ENCODE results near the gene CDC42EP2. TPM values are rescaled to one million over a fixed set of nuclear protein-coding genes. Genes with fewer than 3 reads are reported as not detected.

The CDC42EP2 gene
- total RNA-seq, 2 experiments from 2014 or later = 0.18 to 0.54 TPM

- H3K9me3 Mint-ChIP-seq = no peaks in the 10 kb centered on the region
- H3K4me1 Mint-ChIP-seq = peaks cover 10% of the 10 kb centered on the region
- no peaks in the 10 kb centered on the region for H3K27me3 Mint-ChIP-seq
- no peaks in the 10 kb centered on the region for H3K36me3 Mint-ChIP-seq
- DNase-seq = peak; percentile 45
- H3K27ac Mint-ChIP-seq = peak overlapping the region; percentile 67
- peak overlapping the region; percentile 89 for H3K4me3 Mint-ChIP-seq
Measured at GRCh38 chr11:65355013-65355775, 40.5 kb downstream of the CDC42EP2 start.

DNA sequence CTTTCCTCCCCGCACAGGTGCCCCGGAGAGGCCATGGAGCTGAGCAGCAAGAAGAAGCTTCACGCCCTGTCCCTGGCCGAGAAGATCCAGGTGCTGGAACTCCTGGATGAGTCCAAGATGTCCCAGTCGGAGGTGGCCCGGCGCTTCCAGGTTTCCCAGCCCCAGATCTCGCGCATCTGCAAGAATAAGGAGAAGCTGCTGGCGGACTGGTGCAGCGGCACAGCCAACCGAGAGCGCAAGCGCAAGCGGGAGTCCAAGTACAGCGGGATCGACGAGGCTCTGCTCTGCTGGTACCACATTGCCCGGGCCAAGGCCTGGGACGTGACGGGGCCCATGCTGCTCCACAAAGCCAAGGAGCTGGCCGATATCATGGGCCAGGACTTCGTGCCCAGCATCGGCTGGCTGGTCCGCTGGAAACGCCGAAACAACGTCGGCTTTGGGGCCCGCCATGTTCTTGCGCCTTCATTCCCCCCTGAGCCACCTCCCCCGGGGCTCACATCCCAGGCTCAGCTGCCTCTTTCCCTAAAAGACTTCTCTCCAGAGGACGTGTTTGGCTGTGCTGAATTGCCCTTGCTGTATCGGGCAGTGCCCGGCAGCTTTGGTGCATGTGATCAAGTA is 41.2 kb downstream of the CDC42EP2 start:
- H3K27ac Mint-ChIP-seq = no peak overlapping the region
- no peak for DNase-seq
- no peaks in the 10 kb centered on the region for H3K36me3 Mint-ChIP-seq
- peaks cover 10% of the 10 kb centered on the region for H3K4me1 Mint-ChIP-seq
- peak overlapping the region; percentile 89 for H3K4me3 Mint-ChIP-seq
- no peaks in the 10 kb centered on the region for H3K27me3 Mint-ChIP-seq
- H3K9me3 Mint-ChIP-seq = no peaks in the 10 kb centered on the region

DNA sequence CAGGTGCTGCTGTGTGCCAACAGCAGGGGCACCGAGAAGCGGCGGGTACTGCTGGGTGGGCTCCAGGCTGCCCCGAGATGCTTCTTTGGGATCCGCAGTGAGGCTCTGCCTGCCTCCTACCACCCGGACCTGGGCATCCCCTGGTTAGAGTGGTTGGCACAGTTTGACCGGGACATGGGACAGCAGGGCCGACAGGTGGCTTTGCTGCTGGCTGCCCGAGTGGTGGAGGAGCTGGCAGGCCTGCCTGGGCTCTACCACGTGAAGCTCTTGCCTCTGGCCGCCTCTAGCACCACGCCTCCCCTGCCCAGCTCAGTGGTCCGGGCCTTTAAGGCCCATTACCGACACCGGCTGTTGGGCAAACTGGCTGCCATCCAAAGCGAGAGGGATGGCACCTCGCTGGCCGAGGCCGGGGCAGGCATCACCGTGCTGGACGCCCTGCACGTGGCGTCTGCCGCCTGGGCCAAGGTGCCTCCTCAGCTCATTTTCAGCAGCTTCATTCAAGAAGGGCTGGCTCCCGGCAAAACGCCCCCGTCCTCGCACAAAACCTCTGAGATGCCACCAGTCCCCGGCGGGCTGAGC is 41.8 kb downstream of the CDC42EP2 start:
- Mint-ChIP-seq H3K27ac (no peak overlapping the region), H3K4me1 (peaks cover 10% of the 10 kb centered on the region), H3K36me3 (no peaks in the 10 kb centered on the region), H3K4me3 (no peak overlapping the region), H3K9me3 (no peaks in the 10 kb centered on the region), H3K27me3 (no peaks in the 10 kb centered on the region)
- DNase-seq = no peak

GRCh38 chr11:65357856-65358356 is 43.2 kb downstream of the CDC42EP2 start:
- Mint-ChIP-seq H3K4me3 (no peak overlapping the region), H3K4me1 (peaks cover 12% of the 10 kb centered on the region), H3K9me3 (no peaks in the 10 kb centered on the region), H3K36me3 (no peaks in the 10 kb centered on the region), H3K27me3 (no peaks in the 10 kb centered on the region), H3K27ac (no peak overlapping the region)
- DNase-seq = no peak

DNA sequence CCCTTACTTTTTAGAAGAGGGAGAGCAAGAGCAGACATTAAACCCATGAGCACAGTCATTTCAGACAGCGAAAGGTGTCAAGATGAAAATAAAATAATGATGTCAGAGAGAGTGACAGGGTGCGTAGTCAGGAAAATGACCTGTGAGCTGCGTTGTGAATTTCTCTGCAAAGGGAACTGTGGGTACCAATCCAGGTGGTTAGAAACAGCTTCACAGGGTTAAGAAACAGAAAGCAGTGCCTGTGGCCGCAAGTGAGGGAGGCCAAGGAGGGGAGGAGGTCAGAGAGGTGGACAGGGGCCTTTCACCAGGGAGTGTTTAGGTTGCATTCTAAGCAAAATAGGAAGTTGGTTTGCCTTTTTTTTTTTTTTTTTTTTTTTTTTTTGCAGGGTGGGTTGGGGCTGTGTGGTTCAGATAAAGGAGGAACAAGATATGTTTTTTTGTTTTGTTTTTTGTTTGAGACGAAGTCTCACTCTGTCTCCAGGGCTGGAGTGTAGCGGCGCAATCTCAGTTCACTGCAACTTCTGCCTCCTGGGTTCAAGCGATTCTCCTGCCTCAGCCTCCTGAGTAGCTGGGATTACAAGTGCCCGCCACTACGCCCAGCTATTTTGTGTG is 47.8 kb downstream of the CDC42EP2 start:
- H3K9me3 Mint-ChIP-seq = no peaks in the 10 kb centered on the region
- H3K27ac Mint-ChIP-seq = no peak overlapping the region

DNA sequence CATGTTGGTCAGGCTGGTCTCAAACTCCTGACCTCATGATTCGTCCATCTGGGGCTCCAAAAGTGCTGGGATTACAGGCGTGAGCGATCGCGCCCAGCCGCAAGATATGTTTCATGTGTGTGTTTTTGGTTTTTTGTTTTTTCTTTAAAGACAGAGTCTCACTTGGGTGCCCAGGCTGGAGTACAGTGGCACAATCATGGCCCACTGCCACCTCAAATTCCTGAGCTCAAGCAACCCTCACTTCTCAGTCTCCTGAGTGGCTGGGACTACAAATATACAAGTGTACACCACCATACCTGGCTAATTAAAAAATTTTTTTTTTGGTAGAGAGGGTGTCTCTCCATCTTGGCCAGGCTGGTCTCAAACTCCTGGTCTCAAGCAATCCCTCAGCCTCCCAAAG is 48.3 kb downstream of the CDC42EP2 start:
- Mint-ChIP-seq H3K9me3 (no peaks in the 10 kb centered on the region), H3K36me3 (no peaks in the 10 kb centered on the region), H3K27ac (no peak overlapping the region), H3K27me3 (no peaks in the 10 kb centered on the region), H3K4me1 (peaks cover 6% of the 10 kb centered on the region), H3K4me3 (no peak overlapping the region)
- DNase-seq = no peak

More for the DNA sequence above, 47.8 kb downstream of the CDC42EP2 start:
- no peaks in the 10 kb centered on the region for H3K27me3 Mint-ChIP-seq
- no peak overlapping the region for H3K4me3 Mint-ChIP-seq
- H3K36me3 Mint-ChIP-seq = no peaks in the 10 kb centered on the region
- peaks cover 6% of the 10 kb centered on the region for H3K4me1 Mint-ChIP-seq
- DNase-seq = no peak

GRCh38 chr11:65363770-65364169 is 49.1 kb downstream of the CDC42EP2 start:
- no peak overlapping the region for H3K4me3 Mint-ChIP-seq
- no peaks in the 10 kb centered on the region for H3K36me3 Mint-ChIP-seq
- H3K27me3 Mint-ChIP-seq = no peaks in the 10 kb centered on the region
- peaks cover 6% of the 10 kb centered on the region for H3K4me1 Mint-ChIP-seq
- no peaks in the 10 kb centered on the region for H3K9me3 Mint-ChIP-seq
- no peak overlapping the region for H3K27ac Mint-ChIP-seq
- no peak for DNase-seq

DNA sequence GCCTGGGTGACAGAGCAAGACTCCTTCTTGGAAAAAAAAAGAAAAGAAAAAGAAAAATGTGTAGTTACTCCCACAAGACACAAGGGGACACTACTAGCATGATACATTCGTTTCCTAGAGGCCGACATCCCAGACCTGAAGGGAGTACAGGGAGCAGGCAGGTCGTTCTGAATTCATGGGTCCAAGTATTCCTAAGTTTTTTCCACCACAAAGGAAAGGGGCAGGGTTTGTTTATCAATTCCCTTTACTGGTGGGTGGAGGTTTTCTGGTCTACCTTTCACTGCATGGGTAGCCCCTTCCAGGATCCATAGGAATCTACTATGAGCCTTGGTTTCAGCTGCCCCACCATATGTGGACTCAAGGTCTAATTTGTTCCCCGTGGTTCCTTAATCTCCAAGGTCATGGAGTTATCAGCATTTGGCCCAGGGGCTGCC is 51.7 kb downstream of the CDC42EP2 start:
- Mint-ChIP-seq H3K27me3 (no peaks in the 10 kb centered on the region), H3K27ac (no peak overlapping the region), H3K4me1 (peaks cover 6% of the 10 kb centered on the region), H3K4me3 (no peak overlapping the region), H3K9me3 (no peaks in the 10 kb centered on the region), H3K36me3 (no peaks in the 10 kb centered on the region)
- no peak for DNase-seq

- Mint-ChIP-seq H3K9me3 (no peaks in the 10 kb centered on the region), H3K4me1 (peaks cover 4% of the 10 kb centered on the region), H3K4me3 (no peak overlapping the region), H3K36me3 (no peaks in the 10 kb centered on the region), H3K27me3 (no peaks in the 10 kb centered on the region), H3K27ac (no peak overlapping the region)
- no peak for DNase-seq
Measured at GRCh38 chr11:65370659-65371049, 56.0 kb downstream of the CDC42EP2 start.

Other genes with a start within 250 kb of the CDC42EP2 start
- gene CDCA5, start 230.8 kb upstream of the CDC42EP2 start, total RNA-seq = 100 to 1,000 TPM; 130 to 134 TPM
- 10 to 100 TPM; 25.2 to 27.4 TPM for gene ZFPL1, start 230.6 kb upstream of the CDC42EP2 start, total RNA-seq
- gene VPS51, start 218.7 kb upstream of the CDC42EP2 start, total RNA-seq = 100 to 1,000 TPM in 1 of 2 experiments, 10 to 100 TPM in 1; 88.0 to 108 TPM
- 10 to 100 TPM; 12.3 to 14.7 TPM for gene TM7SF2, start 203.0 kb upstream of the CDC42EP2 start, total RNA-seq
- 10 to 100 TPM; 14.9 to 15.1 TPM for gene ZNHIT2, start 197.2 kb upstream of the CDC42EP2 start, total RNA-seq
- gene FAU, start 192.7 kb upstream of the CDC42EP2 start, total RNA-seq = 1,000 to 10,000 TPM; 1,087 to 1,097 TPM
- gene MRPL49, start 192.5 kb upstream of the CDC42EP2 start, total RNA-seq = 100 to 1,000 TPM in 1 of 2 experiments, 10 to 100 TPM in 1; 99.9 to 100 TPM
- gene SYVN1, start 180.3 kb upstream of the CDC42EP2 start, total RNA-seq = 10 to 100 TPM; 27.5 to 29.3 TPM
- not detected for gene SPDYC, start 144.6 kb upstream of the CDC42EP2 start, total RNA-seq
- 10 to 100 TPM; 57.9 to 66.7 TPM for gene CAPN1, start 132.9 kb upstream of the CDC42EP2 start, total RNA-seq
- 10 to 100 TPM; 73.8 to 74.5 TPM for gene POLA2, start 52.9 kb upstream of the CDC42EP2 start, total RNA-seq
- gene DPF2, start 19.0 kb downstream of the CDC42EP2 start, total RNA-seq = 10 to 100 TPM; 50.5 to 54.9 TPM
- under 1 TPM; 0.49 to 0.54 TPM for gene TIGD3, start 39.9 kb downstream of the CDC42EP2 start, total RNA-seq
- 10 to 100 TPM; 15.4 to 15.7 TPM for gene SLC25A45, start 67.8 kb downstream of the CDC42EP2 start, total RNA-seq
- 10 to 100 TPM; 33.1 to 36.3 TPM for gene FRMD8, start 71.8 kb downstream of the CDC42EP2 start, total RNA-seq
- gene NEAT1, start 107.9 kb downstream of the CDC42EP2 start, total RNA-seq = 100 to 1,000 TPM; 136 to 155 TPM
- 1,000 to 10,000 TPM; 2,463 to 2,829 TPM for gene MALAT1, start 184.2 kb downstream of the CDC42EP2 start, total RNA-seq
- gene SCYL1, start 210.2 kb downstream of the CDC42EP2 start, total RNA-seq = 10 to 100 TPM; 70.5 to 80.3 TPM
- 10 to 100 TPM; 35.5 to 36.0 TPM for gene LTBP3, start 243.5 kb downstream of the CDC42EP2 start, total RNA-seq